ENCODE measurements around the gene TCTN1.
A peak's percentile ranks its signal among the peaks of the same experiment; 100 is the strongest.
"Not testable (repeated sequence)": the region's sequence is repeated elsewhere in the genome, so short reads cannot be mapped to it uniquely, and the experiment has no call there.

TCTN1 gene

DNA sequence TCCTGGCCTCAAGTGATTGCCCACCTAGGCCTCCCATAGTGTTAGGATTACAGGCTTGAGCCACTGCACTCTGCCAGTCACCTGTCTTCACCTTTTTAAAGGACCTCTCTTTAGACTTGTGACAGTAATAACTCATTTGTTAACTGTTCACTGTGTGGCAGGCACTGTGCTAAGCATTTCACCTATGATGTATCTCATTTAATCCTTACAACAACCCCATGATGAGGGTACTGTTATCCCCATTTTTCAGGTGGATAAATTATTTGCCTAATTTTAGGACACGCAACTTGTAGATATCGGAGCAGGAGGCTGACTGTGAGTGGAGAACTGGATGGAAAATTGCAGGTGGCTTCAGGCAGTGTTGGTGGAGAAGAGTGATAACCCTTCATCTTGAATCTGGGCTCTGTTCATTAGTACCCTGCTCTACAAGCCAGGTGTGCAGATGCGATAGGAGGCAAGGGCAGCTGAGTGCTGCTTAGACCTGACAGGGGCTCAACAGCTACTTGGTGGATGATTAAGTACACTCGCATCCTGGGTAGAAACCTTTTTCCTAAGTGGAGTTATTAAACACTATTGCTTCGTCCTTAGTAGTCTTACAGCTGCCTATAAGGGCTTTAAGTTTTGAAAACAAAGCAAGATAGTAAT, 2.7 kb downstream of the TCTN1 start:
- no peak for DNase-seq
- intact Hi-C loops (cut with DNase I) = no loop called here

- intact Hi-C loops (cut with DNase I) = no loop called here
- DNase-seq = peak in 1 of 42 donors; percentile 13
These were observed 5.6 kb downstream of the TCTN1 start for GRCh38 chr12:110619534-110619953.

DNA sequence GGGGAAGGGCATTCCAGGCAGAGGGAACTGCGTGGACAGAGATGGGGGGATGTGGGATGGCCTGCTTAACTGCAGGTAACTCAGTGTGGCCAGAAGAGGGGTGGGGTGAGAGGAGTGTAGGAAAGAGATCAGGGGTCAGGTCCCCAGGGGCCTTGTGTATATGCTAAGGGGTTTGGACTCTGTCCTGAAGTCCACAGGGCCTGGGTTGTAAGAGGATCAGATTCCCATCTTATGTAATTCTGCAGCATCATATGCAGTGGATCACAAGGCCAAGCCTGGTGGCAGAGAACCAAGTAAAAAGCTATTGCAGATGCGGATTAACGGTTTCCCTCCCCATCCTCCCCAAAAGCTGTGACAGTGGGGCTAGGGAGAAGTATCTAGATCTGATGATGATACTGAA, 8.7 kb downstream of the TCTN1 start:
- no peak for DNase-seq
- intact Hi-C loops (cut with DNase I) = no loop called here

DNA sequence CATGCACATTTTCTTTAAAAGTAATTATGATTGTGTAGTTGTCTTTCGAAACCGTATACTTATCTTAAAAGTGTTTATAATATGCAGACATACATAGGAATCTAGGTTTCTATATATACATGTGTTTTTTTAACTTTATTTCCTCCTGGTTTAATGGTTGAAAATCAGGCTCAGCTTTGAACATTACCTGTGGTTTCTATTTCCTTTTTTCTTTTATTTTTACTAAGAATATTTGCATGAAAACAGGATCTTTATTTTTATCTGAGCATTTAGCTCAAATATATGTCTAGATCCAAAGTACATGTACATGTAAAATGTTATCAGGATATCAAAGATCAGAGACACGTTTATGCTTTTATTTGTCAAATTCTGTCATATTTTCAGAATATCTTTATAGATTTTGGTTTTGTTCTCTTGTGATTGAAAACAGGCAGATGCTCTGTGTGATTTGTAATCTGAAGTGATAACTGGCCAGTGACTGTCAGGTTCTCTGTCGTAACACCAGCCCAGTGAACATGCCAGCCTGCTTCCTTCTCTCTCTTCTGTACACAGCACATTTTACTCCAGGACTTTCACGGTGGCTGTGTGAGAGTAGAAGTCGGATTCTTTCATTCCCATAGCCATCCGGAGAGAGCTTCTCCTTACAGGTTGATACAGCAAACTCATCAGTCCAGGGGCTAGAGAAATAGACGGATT, 13.7 kb downstream of the TCTN1 start:
- DNase-seq = no peak
- intact Hi-C loops (cut with DNase I) = no loop called here

DNA sequence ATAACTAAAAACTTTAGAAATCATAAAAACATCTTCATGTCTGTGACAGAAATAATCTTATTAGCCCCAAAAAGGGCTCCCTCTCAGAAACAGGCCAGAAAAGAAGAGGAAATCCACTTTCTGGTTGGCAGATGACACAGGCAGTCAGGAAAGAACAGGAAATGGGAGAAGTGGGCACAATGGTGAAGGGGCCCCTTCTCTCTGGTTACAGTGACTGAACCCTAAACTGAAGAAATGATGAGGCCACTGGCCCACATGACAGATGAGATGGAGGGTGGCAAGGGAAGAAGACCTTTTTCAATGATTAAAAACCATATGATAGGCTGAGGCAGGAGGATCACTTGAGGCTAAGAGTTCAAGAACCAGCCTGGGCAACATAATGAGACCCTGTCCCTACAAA, 21.1 kb downstream of the TCTN1 start:
- intact Hi-C loops (cut with DNase I) = no loop called here
- no peak for DNase-seq

DNA sequence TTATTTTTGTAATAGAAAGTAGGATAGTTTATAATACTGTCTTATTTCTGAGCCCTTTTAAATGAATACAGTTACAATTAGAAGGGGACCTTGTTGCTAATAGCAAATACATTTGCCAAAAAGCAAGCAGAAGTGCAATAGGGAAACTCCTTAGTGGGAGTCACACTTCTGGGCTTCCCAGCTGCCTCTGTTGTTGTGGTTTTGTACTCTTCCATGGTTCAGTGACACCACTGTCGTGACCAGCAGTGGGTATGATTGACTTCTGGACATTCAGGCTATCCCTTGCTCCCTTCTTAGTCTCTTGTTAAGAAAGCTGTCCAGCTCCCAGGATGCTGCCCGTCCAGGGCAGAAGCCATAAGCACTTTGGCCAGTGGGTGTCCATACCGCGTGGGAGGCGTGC, 22.6 kb downstream of the TCTN1 start:
- no peak for DNase-seq
- intact Hi-C loops (cut with DNase I) = no loop called here

GRCh38 chr12:110637869-110638441, 24.0 kb downstream of the TCTN1 start:
- intact Hi-C loops (cut with DNase I) = no loop called here
- no peak for DNase-seq

- DNase-seq = no peak
- intact Hi-C loops (cut with DNase I) = no loop called here
These were observed 24.9 kb downstream of the TCTN1 start for GRCh38 chr12:110638796-110639195.

DNA sequence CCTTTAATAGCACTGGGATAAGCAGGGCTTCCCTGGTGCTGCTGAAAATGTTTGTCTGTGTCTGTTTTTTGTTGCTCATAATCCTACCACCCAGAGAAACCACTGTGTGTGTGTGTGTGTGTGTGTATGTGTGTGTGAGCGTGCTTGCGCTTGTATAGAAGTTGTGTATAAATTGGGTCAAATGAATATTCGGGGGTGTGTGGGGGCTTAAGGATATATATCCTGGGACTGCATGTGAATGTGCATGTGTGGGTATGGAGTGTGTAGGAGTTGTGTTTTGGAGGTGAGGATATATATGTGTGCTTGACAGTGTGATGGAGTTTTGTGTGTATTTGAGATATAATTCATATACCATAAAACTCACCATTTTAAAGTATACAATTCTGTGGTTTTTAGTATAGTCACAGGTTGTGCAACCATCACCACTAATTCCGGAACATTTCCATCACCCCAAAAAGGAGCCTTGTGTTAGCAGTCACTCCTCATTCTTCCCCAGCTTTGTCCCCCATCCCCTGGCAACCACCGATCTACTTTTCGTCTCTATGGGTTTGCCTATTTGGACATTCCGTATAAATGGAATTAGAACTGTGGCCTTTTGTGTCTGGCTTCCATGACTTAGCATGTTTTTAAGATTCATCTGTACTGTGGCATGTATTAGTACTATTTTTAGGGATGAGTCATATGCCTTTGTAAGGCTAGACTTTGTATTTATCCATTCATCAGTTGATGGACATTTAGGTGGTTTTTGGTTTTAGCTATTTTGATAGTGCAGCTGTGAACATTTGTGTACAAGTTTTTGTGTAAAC, 25.6 kb downstream of the TCTN1 start:
- intact Hi-C loops (cut with DNase I) = no loop called here
- DNase-seq = peak in 1 of 42 donors; percentile 54

GRCh38 chr12:110640275-110641025, 26.5 kb downstream of the TCTN1 start:
- peak in 24 of 42 donors; percentile 21 to 75 (median 46) for DNase-seq
- intact Hi-C loops (cut with DNase I) = no loop called here

GRCh38 chr12:110641521-110641920, 27.6 kb downstream of the TCTN1 start:
- peak in 37 of 42 donors; percentile 22 to 76 (median 46) for DNase-seq
- intact Hi-C loops (cut with DNase I) = no loop called here

DNA sequence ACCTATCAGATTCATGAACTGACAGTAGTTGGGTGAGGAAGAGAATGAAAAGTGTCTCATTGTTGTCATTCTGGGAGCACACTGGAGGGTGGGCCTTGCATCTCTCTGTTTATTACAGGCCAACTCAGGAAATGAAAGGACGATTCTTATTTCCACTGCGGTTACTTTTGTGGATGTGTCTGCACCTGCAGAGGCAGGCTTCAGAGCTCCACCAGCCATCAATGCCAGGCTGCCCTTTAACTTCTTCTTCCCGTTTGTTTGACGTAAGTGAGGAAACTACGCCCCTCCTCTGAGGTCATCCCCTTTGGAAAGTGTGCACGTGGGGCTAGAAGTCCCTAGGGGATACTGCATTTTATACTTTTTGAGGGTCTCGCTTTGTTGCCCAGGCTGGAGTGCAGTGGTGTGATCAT, 33.7 kb downstream of the TCTN1 start:
- intact Hi-C loops (cut with DNase I) = no loop called here

GRCh38 chr12:110649341-110649847, 35.5 kb downstream of the TCTN1 start:
- DNase-seq = peak; percentile 29 to 89 (median 64)
- intact Hi-C loops (cut with DNase I) = no loop called here

More for the DNA sequence above, 33.7 kb downstream of the TCTN1 start:
- DNase-seq = peak in 1 of 42 donors; percentile 10

GRCh38 chr12:110654238-110654637, 40.3 kb downstream of the TCTN1 start:
- DNase-seq; intact Hi-C loops (cut with DNase I): not testable (repeated sequence)

- intact Hi-C loops (cut with DNase I) = no loop called here
- peak in 1 of 42 donors; percentile 28 for DNase-seq
These were observed 42.2 kb downstream of the TCTN1 start for GRCh38 chr12:110656071-110656655.

DNA sequence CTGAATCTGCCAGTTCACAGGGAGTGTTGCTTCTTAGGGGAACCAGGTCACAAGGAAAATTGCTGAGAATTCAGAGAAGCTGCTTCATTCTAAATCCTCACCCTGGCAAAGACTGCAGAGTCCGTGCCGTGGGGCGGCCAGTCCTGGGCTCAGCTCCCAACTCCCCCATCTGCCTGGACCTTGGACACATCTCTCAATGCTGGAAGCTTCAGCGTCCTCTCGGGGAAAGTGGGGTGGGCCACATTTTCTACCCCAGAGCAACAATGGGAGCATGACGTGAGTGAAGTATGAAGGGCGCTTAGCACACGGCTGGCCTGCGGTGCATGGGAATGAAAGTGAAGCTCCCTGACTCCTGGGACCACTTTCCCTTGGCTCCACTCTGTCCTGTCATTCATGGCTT, 43.8 kb downstream of the TCTN1 start:
- intact Hi-C loops (cut with DNase I) = no loop called here
- DNase-seq = peak in 22 of 42 donors; percentile 21 to 74 (median 50)

- intact Hi-C loops (cut with DNase I) = no loop called here
- no peak for DNase-seq
These were observed 44.3 kb downstream of the TCTN1 start for GRCh38 chr12:110658242-110658641.

DNA sequence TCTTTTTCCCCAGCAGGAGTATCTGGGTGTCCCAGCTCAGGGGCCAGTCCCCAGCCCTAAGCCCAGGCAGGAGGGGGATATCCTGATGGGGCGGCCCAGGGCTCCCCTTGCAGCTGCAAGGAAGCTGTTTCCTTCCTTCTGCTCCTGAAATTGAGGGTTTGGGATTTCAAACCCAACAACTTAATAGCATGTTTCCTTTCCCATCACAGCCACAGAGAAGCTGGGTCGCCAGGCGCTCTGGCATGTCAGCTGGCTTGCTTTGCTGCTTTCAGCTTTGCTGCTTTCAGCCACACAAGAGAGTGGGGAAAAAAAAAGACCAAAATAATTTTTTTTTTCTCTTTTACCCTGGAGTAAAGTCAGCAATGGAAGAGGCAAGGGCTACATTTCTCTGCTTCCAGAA, 44.9 kb downstream of the TCTN1 start:
- DNase-seq = peak in 7 of 42 donors; percentile 23 to 48 (median 37)
- intact Hi-C loops (cut with DNase I) = no loop called here

All from head of caudate nucleus (tissue), 42 donors.